Measurements from ENCODE around the gene MRGPRX3. TPM values are rescaled to one million over a fixed set of nuclear protein-coding genes. Genes with fewer than 3 reads are reported as not detected.

The MRGPRX3 gene
- total and polyA plus RNA-seq, 5 donors from 2014 or later: not detected

GRCh38 chr11:18171377-18172000 lies 39.1 kb downstream of the MRGPRX3 start:
- H3K4me1 Mint-ChIP-seq: no peaks in the 10 kb centered on the region

GRCh38 chr11:18172666-18173065 lies 40.3 kb downstream of the MRGPRX3 start, which contains the start of gene MRGPRX4:
TSS of gene MRGPRX4 (plus strand) at chr11:18172837. CDS start at chr11:18173257, 420 bp downstream.
- Histone ChIP-seq H3K27ac (ENCODE audit: insufficient read depth, low read length, poor library complexity, severe bottlenecking) (no peak within 1 kb of the TSS), H3K36me3 (ENCODE audit: control insufficient read depth, insufficient read depth, low read length) (no peaks in the 10 kb centered on the region), H3K9me3 (ENCODE audit: control insufficient read depth in 2 of 2, low read length in 2 of 2) (no peaks in the 10 kb centered on the region), H3K4me3 (ENCODE audit: low read depth, low read length) (no peak within 1 kb of the TSS), H3K27me3 (ENCODE audit: control insufficient read depth, insufficient read depth, low read length) (peaks cover 15% of the 10 kb centered on the region), H3K4me1 (ENCODE audit: control insufficient read depth, insufficient read depth, low read length, poor library complexity, severe bottlenecking) (no peaks in the 10 kb centered on the region)
- DNase-seq (no peak), ATAC-seq (ENCODE audit: low read depth in 2 of 2) (no peak)
- no peak within 1 kb of the TSS for H3K27ac Mint-ChIP-seq
- H3K27me3 Mint-ChIP-seq: peaks cover 31% of the 10 kb centered on the region
- no peaks in the 10 kb centered on the region for H3K9me3 Mint-ChIP-seq
- H3K36me3 Mint-ChIP-seq: no peaks in the 10 kb centered on the region
- H3K4me3 Mint-ChIP-seq: no peak within 1 kb of the TSS
- no peaks in the 10 kb centered on the region for H3K4me1 Mint-ChIP-seq

More at GRCh38 chr11:18171377-18172000, 39.1 kb downstream of the MRGPRX3 start:
- Mint-ChIP-seq H3K36me3 (no peaks in the 10 kb centered on the region), H3K27ac (no peak overlapping the region), H3K27me3 (peaks cover 24% of the 10 kb centered on the region), H3K9me3 (peaks cover 0 to 3% (median 0%) of the 10 kb centered on the region in 7 donors), H3K4me3 (no peak overlapping the region)
- Histone ChIP-seq H3K36me3 (ENCODE audit: control insufficient read depth, insufficient read depth, low read length) (no peaks in the 10 kb centered on the region), H3K27me3 (ENCODE audit: control insufficient read depth, insufficient read depth, low read length) (peaks cover 14% of the 10 kb centered on the region), H3K27ac (ENCODE audit: insufficient read depth, low read length, poor library complexity, severe bottlenecking) (no peak overlapping the region), H3K4me3 (ENCODE audit: low read depth, low read length) (no peak overlapping the region), H3K9me3 (ENCODE audit: control insufficient read depth in 2 of 2, low read length in 2 of 2) (no peaks in the 10 kb centered on the region), H3K4me1 (ENCODE audit: control insufficient read depth, insufficient read depth, low read length, poor library complexity, severe bottlenecking) (no peaks in the 10 kb centered on the region)
- DNase-seq (peak in 1 of 3 donors; percentile 3), ATAC-seq (ENCODE audit: low read depth in 2 of 2) (no peak)

DNA sequence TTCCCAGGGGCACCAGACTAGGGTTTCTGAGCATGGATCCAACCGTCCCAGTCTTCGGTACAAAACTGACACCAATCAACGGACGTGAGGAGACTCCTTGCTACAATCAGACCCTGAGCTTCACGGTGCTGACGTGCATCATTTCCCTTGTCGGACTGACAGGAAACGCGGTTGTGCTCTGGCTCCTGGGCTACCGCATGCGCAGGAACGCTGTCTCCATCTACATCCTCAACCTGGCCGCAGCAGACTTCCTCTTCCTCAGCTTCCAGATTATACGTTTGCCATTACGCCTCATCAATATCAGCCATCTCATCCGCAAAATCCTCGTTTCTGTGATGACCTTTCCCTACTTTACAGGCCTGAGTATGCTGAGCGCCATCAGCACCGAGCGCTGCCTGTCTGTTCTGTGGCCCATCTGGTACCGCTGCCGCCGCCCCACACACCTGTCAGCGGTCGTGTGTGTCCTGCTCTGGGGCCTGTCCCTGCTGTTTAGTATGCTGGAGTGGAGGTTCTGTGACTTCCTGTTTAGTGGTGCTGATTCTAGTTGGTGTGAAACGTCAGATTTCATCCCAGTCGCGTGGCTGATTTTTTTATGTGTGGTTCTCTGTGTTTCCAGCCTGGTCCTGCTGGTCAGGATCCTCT lies 41.0 kb downstream of the MRGPRX3 start:
- Mint-ChIP-seq H3K27ac (no peak overlapping the region), H3K27me3 (peaks cover 35% of the 10 kb centered on the region), H3K4me1 (no peaks in the 10 kb centered on the region), H3K9me3 (no peaks in the 10 kb centered on the region), H3K4me3 (no peak overlapping the region), H3K36me3 (no peaks in the 10 kb centered on the region)
- Histone ChIP-seq H3K4me3 (ENCODE audit: low read depth, low read length) (no peak overlapping the region), H3K27me3 (ENCODE audit: control insufficient read depth, insufficient read depth, low read length) (peaks cover 20% of the 10 kb centered on the region), H3K27ac (ENCODE audit: insufficient read depth, low read length, poor library complexity, severe bottlenecking) (no peak overlapping the region), H3K9me3 (ENCODE audit: control insufficient read depth in 2 of 2, low read length in 2 of 2) (no peaks in the 10 kb centered on the region), H3K4me1 (ENCODE audit: control insufficient read depth, insufficient read depth, low read length, poor library complexity, severe bottlenecking) (no peaks in the 10 kb centered on the region), H3K36me3 (ENCODE audit: control insufficient read depth, insufficient read depth, low read length) (no peaks in the 10 kb centered on the region)
- ATAC-seq (ENCODE audit: low read depth in 2 of 2): no peak
- DNase-seq: no peak

Other genes starting within 250 kb of the MRGPRX3 start
- 40.4 TPM for gene SERGEF, start 119.5 kb upstream of the MRGPRX3 start, total RNA-seq
- gene SERGEF, start 119.5 kb upstream of the MRGPRX3 start, polyA plus RNA-seq: 10 to 100 TPM; 74.9 to 81.5 (median 77.8) TPM
- 0.74 TPM for gene TPH1, start 86.3 kb upstream of the MRGPRX3 start, total RNA-seq
- gene TPH1, start 86.3 kb upstream of the MRGPRX3 start, polyA plus RNA-seq: under 1 TPM in 1 of 4 donors, not detected in 3; 0.26 TPM
- 22.5 TPM for gene SAAL1, start 26.5 kb upstream of the MRGPRX3 start, total RNA-seq
- gene SAAL1, start 26.5 kb upstream of the MRGPRX3 start, polyA plus RNA-seq: 10 to 100 TPM; 15.1 to 25.5 (median 18.4) TPM
- gene MRGPRX4, start 40.3 kb downstream of the MRGPRX3 start, total RNA-seq: not detected
- not detected for gene MRGPRX4, start 40.3 kb downstream of the MRGPRX3 start, polyA plus RNA-seq
- gene SAA4, start 104.2 kb downstream of the MRGPRX3 start, total RNA-seq: not detected
- gene SAA4, start 104.2 kb downstream of the MRGPRX3 start, polyA plus RNA-seq: not detected
- 0.62 TPM for gene SAA2, start 116.1 kb downstream of the MRGPRX3 start, total RNA-seq
- gene SAA2, start 116.1 kb downstream of the MRGPRX3 start, polyA plus RNA-seq: under 1 TPM in 1 of 4 donors, not detected in 3; 0.20 TPM
- gene SAA1, start 133.7 kb downstream of the MRGPRX3 start, total RNA-seq: not detected
- not detected for gene SAA1, start 133.7 kb downstream of the MRGPRX3 start, polyA plus RNA-seq
- gene HPS5, start 189.6 kb downstream of the MRGPRX3 start, total RNA-seq: 13.0 TPM
- 10 to 100 TPM; 14.3 to 18.6 (median 15.4) TPM for gene HPS5, start 189.6 kb downstream of the MRGPRX3 start, polyA plus RNA-seq
- gene GTF2H1, start 190.0 kb downstream of the MRGPRX3 start, total RNA-seq: 25.8 TPM
- gene GTF2H1, start 190.0 kb downstream of the MRGPRX3 start, polyA plus RNA-seq: 10 to 100 TPM; 29.2 to 32.0 (median 30.3) TPM

Data from CD4-positive, CD25-positive, alpha-beta regulatory T cell (primary cell).